ENCODE data around the gene PAX2.

- TF ChIP-seq CTCF (conservative IDR thresholded peaks at IDR 0.05) (no peak), ZFX (IDR thresholded peaks at IDR 0.05) (no peak)
Measured at GRCh38 chr10:100714566-100714950, 30.8 kb upstream of the PAX2 start.
